Stimulated activated naive CD8-positive, alpha-beta T cell treated with anti-CD3 and anti-CD28 coated beads, Interleukin-15, amount 100 ng/mL, for 72 hours (primary cell): ENCODE results near the gene NPAS2.

Experiments used
- ATAC-seq: fragments of 150-1000 bp; cut with Tn5 transposase; 2 replicates; pipeline ENCODE4 v1.10.0; 2021; ENCODE audit warnings: mild to moderate bottlenecking, moderate library complexity
- DNase-seq, 2 donors: peaks; one replicate each; pipeline ENCODE4 v3.0.0; 2021 to 2022
- H3K27ac Mint-ChIP-seq, 2 donors: one replicate each; pipeline ENCODE4 v1.8.0; 2022; ENCODE audit warnings: mild to moderate bottlenecking in 2 of 2, mixed read lengths in 2 of 2, moderate library complexity in 2 of 2
- H3K27me3 Mint-ChIP-seq: one replicate; pipeline ENCODE4 v1.8.0; 2022; ENCODE audit warnings: mixed read lengths
- H3K4me1 Mint-ChIP-seq: one replicate; pipeline ENCODE4 v1.8.0; 2022; ENCODE audit warnings: mild to moderate bottlenecking, mixed read lengths
- H3K4me3 Mint-ChIP-seq, 2 donors: one replicate each; pipeline ENCODE4 v1.8.0; 2022; ENCODE audit warnings: mild to moderate bottlenecking in 2 of 2, mixed read lengths in 2 of 2, moderate library complexity in 1 of 2
- H3K9me3 Mint-ChIP-seq, 2 donors: one replicate each; pipeline ENCODE4 v1.8.0; 2022; ENCODE audit warnings: mixed read lengths in 2 of 2

Gene NPAS2

GRCh38 chr2:100990650-100991403 is 170.9 kb downstream of the NPAS2 start:
- ATAC-seq (no peak), DNase-seq (no peak)
- no peaks in the 10 kb centered on the region for H3K9me3 Mint-ChIP-seq
- no peak overlapping the region for H3K4me3 Mint-ChIP-seq
- no peaks in the 10 kb centered on the region for H3K27me3 Mint-ChIP-seq
- peaks cover 13% of the 10 kb centered on the region for H3K4me1 Mint-ChIP-seq
- H3K27ac Mint-ChIP-seq: no peak overlapping the region

GRCh38 chr2:100991404-100991773 is 171.4 kb downstream of the NPAS2 start:
- H3K27me3 Mint-ChIP-seq: no peaks in the 10 kb centered on the region
- no peak overlapping the region for H3K4me3 Mint-ChIP-seq
- DNase-seq (no peak), ATAC-seq (no peak)
- H3K27ac Mint-ChIP-seq: peak overlapping the region in 1 of 2 donors; percentile 54
- H3K9me3 Mint-ChIP-seq: no peaks in the 10 kb centered on the region
- peaks cover 13% of the 10 kb centered on the region for H3K4me1 Mint-ChIP-seq

GRCh38 chr2:100992262-100992661 is 172.3 kb downstream of the NPAS2 start:
- no peak overlapping the region for H3K4me3 Mint-ChIP-seq
- ATAC-seq (no peak), DNase-seq (no peak)
- peak overlapping the region in 1 of 2 donors; percentile 58 for H3K27ac Mint-ChIP-seq
- peaks cover 13% of the 10 kb centered on the region for H3K4me1 Mint-ChIP-seq
- no peaks in the 10 kb centered on the region for H3K27me3 Mint-ChIP-seq
- no peaks in the 10 kb centered on the region for H3K9me3 Mint-ChIP-seq

DNA sequence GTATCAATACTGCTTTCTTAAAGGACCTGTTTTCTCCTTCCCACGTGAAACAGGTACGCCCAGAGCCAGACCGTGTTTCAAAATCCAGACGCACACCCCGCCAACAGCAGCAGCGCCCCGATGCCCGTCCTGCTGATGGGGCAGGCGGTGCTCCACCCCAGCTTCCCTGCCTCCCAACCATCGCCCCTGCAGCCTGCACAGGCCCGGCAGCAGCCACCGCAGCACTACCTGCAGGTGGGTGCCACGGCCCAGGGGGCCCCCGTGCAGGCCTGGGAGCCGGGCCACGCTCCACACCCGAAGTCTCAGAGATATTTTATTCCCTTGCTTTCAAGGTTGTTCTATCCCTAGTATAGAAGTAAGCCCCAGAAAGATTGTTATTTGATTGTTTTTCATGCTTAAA is 173.4 kb downstream of the NPAS2 start:
- ATAC-seq: no peak
- Mint-ChIP-seq H3K27ac (peak overlapping the region in 1 of 2 donors; percentile 27), H3K4me1 (peaks cover 13% of the 10 kb centered on the region), H3K27me3 (no peaks in the 10 kb centered on the region), H3K4me3 (no peak overlapping the region), H3K9me3 (no peaks in the 10 kb centered on the region)
- DNase-seq: no peak

GRCh38 chr2:100995309-100996075 is 175.6 kb downstream of the NPAS2 start:
- Mint-ChIP-seq H3K27ac (no peak overlapping the region), H3K4me3 (no peak overlapping the region), H3K9me3 (no peaks in the 10 kb centered on the region), H3K4me1 (peaks cover 13% of the 10 kb centered on the region), H3K27me3 (peaks cover 11% of the 10 kb centered on the region)
- DNase-seq: no peak
- no peak for ATAC-seq

DNA sequence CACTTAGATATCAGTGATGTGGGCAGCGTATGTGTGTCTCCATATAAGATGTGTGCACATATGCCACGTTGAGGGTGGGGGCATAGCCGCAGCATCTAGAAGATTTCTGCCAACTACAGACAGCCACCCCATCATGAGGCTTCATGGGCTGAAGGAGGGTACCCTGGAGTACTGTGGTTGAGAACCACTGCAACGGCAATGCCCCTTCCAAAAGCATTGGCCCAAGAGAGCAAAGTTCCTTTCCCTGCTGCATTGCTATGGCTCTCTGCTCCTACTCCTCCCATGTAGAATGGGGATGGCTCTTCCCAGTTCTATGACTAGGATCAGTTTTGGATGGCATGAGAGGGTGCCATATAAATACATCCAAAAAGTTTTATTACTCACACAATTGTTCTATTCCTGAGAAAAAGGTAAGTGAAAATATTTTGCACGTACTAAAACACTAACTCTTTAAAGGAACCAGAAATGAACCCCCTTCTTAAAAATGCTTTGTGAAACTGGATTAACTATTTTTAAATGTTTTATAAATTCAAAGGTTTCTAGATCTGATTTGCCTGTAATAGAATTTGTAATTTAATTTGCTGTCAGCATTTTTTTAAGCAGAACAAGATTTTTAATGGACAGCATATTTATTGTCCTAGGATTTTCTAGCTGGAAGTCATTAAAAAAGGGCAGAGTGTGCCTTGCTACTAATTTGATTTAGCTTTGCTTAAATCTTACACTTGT is 177.7 kb downstream of the NPAS2 start:
- ATAC-seq (no peak), DNase-seq (no peak)
- H3K4me3 Mint-ChIP-seq: no peak overlapping the region
- peaks cover 11% of the 10 kb centered on the region for H3K27me3 Mint-ChIP-seq
- H3K9me3 Mint-ChIP-seq: no peaks in the 10 kb centered on the region
- H3K27ac Mint-ChIP-seq: no peak overlapping the region
- H3K4me1 Mint-ChIP-seq: peaks cover 14% of the 10 kb centered on the region

DNA sequence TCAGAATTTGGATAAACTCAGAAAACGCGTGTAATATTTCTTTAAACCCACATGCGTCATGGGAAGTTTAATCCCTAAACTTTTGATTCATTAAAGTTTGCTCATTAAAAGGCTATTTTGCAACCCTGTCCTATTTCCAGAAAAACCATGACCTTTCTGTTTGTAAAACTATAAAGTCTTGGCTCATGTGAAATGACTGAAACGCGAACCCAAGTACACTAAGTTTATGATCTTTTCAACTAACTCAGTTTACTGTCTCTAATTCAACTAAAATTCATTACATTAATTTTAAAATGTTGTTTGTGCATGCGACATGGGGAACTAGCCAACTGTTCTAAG is 178.3 kb downstream of the NPAS2 start:
- Mint-ChIP-seq H3K27ac (no peak overlapping the region), H3K27me3 (peaks cover 11% of the 10 kb centered on the region), H3K9me3 (no peaks in the 10 kb centered on the region), H3K4me3 (no peak overlapping the region), H3K4me1 (peaks cover 17% of the 10 kb centered on the region)
- ATAC-seq: no peak
- DNase-seq: no peak

DNA sequence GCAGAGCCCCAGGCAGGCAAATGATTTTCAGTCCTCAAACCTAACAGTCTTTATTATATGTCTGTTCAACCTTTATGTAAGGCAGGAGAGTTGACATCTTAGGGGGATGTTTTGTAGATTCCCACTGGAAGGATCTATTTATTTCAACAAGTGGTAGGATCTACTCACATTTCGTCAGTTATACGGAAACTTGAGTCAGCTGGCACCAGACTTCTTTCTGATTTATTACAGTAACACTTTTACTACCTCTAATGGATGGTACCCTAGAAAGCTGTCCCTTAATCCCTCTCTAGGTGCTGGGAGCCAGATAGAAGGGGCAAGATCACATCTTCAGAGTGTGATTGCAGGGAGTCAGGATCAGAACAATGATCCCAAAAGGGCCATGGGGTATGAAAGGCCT is 180.1 kb downstream of the NPAS2 start:
- no peak overlapping the region for H3K4me3 Mint-ChIP-seq
- H3K9me3 Mint-ChIP-seq: no peaks in the 10 kb centered on the region
- H3K4me1 Mint-ChIP-seq: peaks cover 35% of the 10 kb centered on the region
- peak overlapping the region in 1 of 2 donors; percentile 80 for H3K27ac Mint-ChIP-seq
- peaks cover 11% of the 10 kb centered on the region for H3K27me3 Mint-ChIP-seq
- ATAC-seq (no peak), DNase-seq (no peak)

DNA sequence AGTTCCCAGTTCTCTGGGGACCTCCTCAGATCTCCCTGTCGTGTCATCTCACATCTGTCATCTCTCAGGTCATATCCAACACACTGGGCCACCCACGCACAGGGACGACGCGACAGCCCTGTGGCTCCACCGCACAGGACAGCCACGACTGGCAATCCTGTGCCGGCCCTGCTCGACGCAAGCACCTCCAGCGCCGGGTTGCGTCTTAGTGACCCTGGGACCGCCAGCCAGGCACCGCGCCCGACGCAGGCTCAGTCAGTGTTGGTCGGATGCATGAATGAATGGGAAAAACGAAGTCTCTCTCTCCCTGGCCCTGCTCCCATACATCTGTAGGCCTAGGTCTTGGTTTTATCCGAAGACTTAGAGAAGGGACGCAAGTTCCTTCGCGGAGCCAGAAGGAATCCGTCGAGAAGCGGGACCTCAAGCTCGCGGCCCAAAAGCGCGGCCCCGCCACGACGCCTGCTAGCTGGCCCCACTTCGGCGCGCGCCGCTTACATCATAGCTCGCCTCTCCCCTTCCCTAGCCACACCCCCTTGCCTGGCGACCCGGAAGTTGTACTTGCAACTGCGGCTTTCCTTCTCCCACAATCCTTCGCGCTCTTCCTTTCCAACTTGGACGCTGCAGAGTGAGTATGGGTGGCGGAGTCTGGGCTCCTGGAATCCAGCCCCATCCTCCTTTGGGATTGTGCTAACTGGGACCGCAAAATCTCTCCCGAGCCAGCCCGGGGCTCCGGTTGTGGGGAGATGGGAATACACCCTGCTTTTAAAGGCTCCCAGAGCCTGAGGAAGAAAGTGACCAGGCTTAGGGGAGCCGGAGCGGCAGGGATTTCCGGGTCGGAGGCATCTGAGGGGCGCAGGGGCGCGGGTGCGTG is 182.0 kb downstream of the NPAS2 start, which contains the start of gene RPL31:
RPL31 (plus strand) TSS at position 599 of the 871 bp plus-strand sequence. CDS start 413 bp downstream, outside the sequence.
- Mint-ChIP-seq H3K4me3 (peak within 1 kb of the TSS; percentile 98 to 99), H3K27me3 (peaks cover 11% of the 10 kb centered on the region), H3K27ac (peak within 1 kb of the TSS; percentile 99), H3K9me3 (no peaks in the 10 kb centered on the region), H3K4me1 (peaks cover 53% of the 10 kb centered on the region)
- DNase-seq (peak; percentile 92 to 97), ATAC-seq (peak; percentile 96)

DNA sequence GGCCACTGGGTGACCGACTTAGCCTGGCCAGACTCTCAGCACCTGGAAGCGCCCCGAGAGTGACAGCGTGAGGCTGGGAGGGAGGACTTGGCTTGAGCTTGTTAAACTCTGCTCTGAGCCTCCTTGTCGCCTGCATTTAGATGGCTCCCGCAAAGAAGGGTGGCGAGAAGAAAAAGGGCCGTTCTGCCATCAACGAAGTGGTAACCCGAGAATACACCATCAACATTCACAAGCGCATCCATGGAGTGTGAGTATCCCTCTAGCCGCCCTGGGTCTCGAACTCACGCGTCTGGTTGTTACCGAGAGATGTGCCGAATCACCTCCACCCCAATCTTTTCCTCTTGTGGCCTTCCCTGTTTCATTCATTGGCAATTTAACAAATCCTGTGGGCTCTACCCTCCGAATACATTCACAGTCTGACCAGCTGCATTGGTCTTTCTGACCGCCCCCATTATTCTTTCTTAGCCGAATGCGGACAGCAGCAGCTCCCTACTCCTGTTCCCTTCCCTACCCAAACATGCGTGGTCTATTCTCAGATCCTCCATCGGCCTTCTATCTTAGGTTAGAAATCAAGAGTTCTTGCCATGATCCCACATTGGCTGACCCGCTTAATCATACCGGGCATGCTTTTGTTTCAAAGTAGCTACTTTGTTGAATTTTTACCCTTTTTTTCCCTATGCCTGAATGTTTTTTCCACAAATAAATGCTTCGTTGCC is 182.8 kb downstream of the NPAS2 start:
- ATAC-seq: peak; percentile 6
- Mint-ChIP-seq H3K9me3 (no peaks in the 10 kb centered on the region), H3K27ac (peak overlapping the region; percentile 99), H3K4me1 (peaks cover 60% of the 10 kb centered on the region), H3K4me3 (peak overlapping the region; percentile 98 to 99), H3K27me3 (peaks cover 11% of the 10 kb centered on the region)
- no peak for DNase-seq

GRCh38 chr2:101003278-101003775 is 183.4 kb downstream of the NPAS2 start:
- Mint-ChIP-seq H3K4me1 (peaks cover 66% of the 10 kb centered on the region), H3K27ac (peak overlapping the region; percentile 99), H3K27me3 (peaks cover 11% of the 10 kb centered on the region), H3K9me3 (no peaks in the 10 kb centered on the region), H3K4me3 (peak overlapping the region; percentile 98 to 99)
- DNase-seq (no peak), ATAC-seq (no peak)

- peaks cover 74% of the 10 kb centered on the region for H3K4me1 Mint-ChIP-seq
- peak overlapping the region; percentile 98 to 99 for H3K4me3 Mint-ChIP-seq
- no peaks in the 10 kb centered on the region for H3K9me3 Mint-ChIP-seq
- ATAC-seq (no peak), DNase-seq (no peak)
- H3K27ac Mint-ChIP-seq: peak overlapping the region; percentile 72 to 99
- H3K27me3 Mint-ChIP-seq: peaks cover 5% of the 10 kb centered on the region
Observed at GRCh38 chr2:101004620-101005325, 184.8 kb downstream of the NPAS2 start.

DNA sequence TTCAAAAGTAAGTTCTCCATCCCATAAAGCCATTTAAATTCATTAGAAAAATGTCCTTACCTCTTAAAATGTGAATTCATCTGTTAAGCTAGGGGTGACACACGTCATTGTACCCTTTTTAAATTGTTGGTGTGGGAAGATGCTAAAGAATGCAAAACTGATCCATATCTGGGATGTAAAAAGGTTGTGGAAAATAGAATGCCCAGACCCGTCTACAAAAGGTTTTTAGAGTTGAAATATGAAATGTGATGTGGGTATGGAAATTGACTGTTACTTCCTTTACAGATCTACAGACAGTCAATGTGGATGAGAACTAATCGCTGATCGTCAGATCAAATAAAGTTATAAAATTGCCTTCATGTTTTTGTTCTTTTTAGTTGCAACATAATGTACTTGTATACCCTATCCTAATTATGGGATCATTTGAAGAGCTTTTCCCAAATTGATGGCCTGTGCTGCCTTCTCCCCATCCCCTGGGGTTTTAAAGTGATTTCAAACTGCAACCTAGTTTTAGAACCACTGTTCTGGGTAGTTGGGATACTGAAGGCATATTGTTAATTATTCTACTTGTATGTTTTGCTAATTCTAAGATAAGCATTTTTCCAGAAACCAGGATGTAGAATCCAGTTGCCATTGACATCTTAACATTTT is 186.3 kb downstream of the NPAS2 start:
- peak overlapping the region in 1 of 2 donors; percentile 33 for H3K4me3 Mint-ChIP-seq
- peak overlapping the region; percentile 5 to 42 for H3K27ac Mint-ChIP-seq
- H3K27me3 Mint-ChIP-seq: no peaks in the 10 kb centered on the region
- no peaks in the 10 kb centered on the region for H3K9me3 Mint-ChIP-seq
- peaks cover 78% of the 10 kb centered on the region for H3K4me1 Mint-ChIP-seq
- DNase-seq (no peak), ATAC-seq (no peak)
